HG03520 (cell line): ENCODE measurements around the gene GAREM1.
"Not testable (repeated sequence)": the region's sequence is repeated elsewhere in the genome, so short reads cannot be mapped to it uniquely, and the experiment has no call there.

ENCODE experiments used
- ATAC-seq: cut with Tn5 transposase; IDR thresholded peaks from one replicate; pipeline ENCODE4 v1.9.1; 2021; ENCODE audit warnings: mild to moderate bottlenecking, moderate library complexity; ENCODE audit not compliant: unreplicated experiment

GAREM1 gene

GRCh38 chr18:32372381-32373061 lies 98.2 kb downstream of the GAREM1 start:
- ATAC-seq, result no peak

DNA sequence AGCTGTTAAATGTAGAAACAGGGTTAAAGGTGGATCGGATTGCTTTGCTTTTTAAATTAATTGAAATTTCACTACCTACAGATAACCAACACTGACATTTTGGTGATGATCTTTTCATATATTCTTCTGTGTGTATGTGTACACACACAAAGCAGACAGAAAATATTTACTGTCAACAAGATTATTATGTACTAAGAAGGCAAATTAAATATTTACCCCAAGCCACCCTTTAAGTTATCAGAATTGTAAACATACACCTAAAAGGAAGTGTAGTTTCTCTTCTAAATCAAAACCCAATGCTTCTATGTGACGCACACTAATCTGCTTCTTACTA lies 98.7 kb downstream of the GAREM1 start:
- ATAC-seq, result no peak

- no peak for ATAC-seq
These were observed 99.3 kb downstream of the GAREM1 start for GRCh38 chr18:32371384-32371783.

DNA sequence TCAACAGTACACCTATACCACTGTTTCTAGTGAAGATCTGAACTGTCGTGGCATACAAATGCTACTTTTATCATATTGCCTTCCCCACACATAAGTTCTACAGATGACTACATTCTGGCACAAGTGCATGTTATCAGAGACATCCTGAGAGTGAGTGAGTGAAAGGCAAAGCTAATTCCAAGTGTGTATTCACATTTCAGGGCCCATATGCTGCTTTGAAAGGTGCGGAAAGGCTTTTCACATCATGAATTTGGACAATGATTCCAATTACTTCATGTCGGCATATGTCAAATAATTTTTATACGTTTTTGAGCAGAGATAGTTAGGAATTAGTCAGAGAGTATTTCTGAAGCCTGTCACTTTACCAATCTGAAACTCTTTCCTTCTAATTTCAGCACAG lies 101.7 kb downstream of the GAREM1 start:
- ATAC-seq, result no peak

GRCh38 chr18:32368170-32368569 lies 102.5 kb downstream of the GAREM1 start:
- ATAC-seq, result no peak

DNA sequence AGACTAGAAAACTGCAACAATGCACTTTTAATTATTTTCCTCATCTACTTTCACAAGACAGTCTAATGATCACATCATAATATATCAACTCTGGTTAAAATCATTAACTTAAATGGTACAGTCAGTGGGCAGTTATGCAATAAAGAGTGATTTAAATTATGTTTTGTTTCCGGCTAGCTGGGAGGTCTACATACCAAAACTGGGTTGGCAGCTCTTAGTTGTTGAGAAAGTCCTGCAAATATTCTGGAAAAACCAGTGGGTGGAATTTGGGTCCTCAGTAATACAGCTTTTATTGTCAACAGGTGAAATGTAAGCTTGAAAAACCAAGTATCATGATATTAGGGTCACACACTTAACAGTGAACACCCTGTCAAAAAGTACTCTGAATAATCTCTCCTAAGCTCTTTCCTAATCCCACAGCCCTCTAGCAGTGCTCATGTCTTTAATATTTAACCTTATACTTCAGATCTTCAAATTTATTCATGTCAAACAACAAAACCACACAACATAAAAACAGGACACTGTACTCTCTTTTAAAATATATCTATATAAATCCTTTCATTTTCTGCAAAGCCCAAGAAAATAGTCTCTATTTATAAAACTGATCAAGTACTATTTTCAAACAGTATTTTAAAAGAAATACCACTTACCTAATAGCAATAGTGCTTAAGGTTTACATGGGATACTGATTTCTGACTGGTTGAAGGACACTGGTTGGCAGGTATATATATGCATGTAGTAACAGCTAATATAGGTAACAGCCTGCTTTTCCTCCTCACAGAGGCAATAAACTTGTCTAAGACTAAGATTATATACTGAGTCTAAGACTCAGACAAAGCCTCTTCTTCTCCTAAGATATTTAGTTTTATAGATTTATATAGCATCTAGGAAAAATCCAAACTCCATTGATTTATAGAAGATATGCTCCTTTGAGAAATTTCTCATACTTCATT lies 103.8 kb downstream of the GAREM1 start:
- no peak for ATAC-seq

GRCh38 chr18:32362484-32362883 lies 108.2 kb downstream of the GAREM1 start:
- no peak for ATAC-seq

DNA sequence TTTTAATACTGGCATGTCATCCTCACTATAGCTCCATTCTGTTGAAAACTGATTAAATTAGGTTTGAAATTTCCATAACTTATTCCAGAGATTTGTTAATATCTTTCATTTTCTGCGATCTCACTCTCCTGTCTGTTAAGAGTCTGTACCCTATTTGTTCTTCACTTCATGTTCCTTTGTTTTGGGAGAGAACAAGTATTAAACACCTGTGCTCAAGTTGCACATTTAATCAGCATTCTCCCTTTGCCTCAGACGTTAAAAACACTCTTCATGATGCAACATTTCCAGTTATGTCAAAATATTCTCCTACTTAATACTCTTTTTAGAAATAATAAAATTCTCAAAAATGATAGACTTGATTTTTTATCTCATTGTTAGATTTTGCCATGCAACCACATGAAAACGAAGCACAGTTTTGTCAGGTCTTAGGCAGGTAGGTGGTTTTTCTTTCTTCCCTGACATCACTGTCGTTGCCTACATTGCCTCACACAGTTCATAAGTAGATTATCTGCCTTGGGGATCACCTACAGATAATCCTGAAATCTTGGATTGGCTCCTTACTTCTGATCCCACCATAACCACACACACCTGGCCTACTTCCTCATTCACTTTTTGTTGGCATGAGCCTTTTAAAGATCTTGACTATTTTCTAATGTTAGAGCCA lies 109.9 kb downstream of the GAREM1 start:
- no peak for ATAC-seq

DNA sequence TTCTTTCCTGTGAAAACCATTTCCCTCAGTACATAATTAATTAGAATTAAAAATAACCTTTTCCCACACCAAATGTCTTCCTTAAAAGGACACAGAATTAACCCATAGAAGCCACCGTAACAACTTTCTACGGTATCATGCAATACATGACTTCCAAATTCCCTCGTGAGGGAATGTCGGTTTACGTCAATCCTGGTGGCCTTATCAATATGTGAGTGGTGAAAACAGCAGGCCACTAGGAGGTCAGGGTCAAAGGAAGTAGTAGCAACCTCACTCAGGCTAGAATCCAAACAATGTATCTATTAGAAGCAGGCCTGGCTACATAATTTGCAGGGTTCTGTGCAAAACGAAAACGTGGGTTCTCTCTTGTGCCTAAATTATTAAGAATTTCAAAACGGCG lies 112.2 kb downstream of the GAREM1 start:
- ATAC-seq, result no peak

- no peak for ATAC-seq
These were observed 112.6 kb downstream of the GAREM1 start for GRCh38 chr18:32358075-32358474.

GRCh38 chr18:32355896-32356295 lies 114.8 kb downstream of the GAREM1 start:
- ATAC-seq, result no peak

DNA sequence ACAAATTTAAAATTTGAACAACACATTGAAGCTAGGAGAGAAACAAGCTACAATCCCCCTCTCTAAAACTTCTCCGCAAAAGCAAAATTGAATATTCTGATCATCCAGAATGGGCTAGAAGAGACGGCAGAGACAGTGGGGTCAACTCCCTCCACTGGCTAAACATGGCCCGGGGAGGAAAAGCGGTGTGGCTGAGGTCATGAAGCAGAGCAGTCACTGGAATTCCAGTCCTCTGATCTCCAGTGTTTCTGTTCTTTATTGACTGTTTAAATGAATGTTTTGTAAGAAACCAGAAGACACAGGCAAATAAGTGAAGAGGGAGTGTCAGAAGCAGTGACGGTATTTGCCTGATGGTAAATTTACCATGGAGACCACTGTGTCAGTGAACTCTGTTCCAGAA lies 116.2 kb downstream of the GAREM1 start:
- ATAC-seq, result no peak

DNA sequence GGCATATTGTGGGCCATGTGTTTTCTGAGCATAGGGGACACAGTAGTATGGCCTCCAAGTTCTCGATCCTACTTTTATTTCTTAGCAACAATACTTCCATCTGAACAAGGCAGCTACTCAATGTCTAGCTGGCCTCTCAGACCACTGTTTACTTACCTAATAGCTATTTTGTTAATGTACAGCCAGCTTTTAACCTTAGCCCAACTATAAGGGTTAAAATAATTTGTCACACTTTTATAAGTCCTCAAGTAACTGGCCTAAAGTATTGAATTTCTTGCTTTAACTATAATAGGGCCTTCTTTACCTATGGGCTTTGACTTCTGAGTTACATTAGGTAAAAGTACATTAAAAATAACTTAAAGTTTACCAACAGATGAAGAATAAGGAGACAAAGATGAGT lies 117.4 kb downstream of the GAREM1 start:
- no peak for ATAC-seq

GRCh38 chr18:32351032-32351431 lies 119.7 kb downstream of the GAREM1 start:
- no peak for ATAC-seq

GRCh38 chr18:32349728-32350395 lies 120.8 kb downstream of the GAREM1 start:
- no peak for ATAC-seq

DNA sequence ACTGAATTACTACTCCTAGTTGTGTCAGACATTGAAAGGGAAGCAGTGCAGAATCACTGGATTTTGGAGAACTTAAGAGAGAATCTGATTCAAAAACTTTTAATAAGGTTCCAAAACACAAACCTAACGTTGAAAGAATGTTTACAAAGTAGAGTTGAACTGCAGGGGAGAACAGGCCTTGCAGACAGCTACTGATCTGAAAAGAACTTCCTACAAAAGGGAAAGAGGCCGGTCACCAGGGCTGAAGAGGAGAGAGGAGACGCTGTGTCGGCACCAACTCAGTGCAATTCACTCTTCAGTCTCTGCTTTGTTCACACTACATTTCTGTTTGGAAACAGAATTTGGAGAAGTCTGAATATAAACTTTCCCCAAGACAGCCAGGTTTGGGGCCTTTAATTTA lies 124.0 kb downstream of the GAREM1 start:
- no peak for ATAC-seq

- no peak for ATAC-seq
These were observed 127.0 kb downstream of the GAREM1 start for GRCh38 chr18:32343634-32344033.

- not testable (repeated sequence) for ATAC-seq
These were observed 129.6 kb downstream of the GAREM1 start for GRCh38 chr18:32341112-32341511.

- no peak for ATAC-seq
These were observed 131.6 kb downstream of the GAREM1 start for GRCh38 chr18:32339045-32339444.

DNA sequence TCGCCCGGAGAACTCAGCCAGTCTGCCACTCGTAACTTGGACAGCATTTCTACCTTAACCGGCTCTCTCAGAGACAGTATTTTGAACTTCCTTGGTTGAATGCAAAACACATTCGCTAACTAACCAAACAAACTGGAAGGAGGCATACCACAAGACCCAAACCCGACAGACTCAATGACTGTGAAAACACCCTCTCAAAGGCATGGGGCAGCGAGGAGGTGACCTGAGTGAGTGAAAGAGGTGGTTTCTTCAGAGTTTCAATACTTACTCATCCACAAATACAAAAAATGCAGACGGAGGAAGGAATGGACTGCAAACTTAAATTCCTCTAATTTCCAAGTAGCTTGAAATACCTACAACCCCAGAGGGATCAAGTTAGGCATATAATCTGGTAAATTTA lies 132.9 kb downstream of the GAREM1 start:
- no peak for ATAC-seq

DNA sequence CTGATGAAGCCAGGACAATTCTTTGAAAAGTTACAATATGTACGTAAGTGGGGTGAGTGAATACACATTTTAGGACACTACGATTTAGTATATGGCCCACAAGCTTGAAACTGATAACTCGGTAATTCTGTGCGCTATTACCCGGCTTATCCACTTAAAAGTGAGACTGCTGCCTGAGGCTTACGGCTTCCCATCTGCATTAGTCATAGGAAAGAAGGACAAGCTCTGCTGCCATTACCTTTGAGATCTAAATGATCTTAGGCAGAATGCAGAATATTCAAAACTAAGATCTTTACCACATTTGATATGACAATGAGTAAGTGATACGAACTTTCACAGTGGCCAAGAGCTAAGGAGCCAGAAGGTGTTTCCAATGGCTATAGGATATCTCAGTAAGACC lies 133.3 kb downstream of the GAREM1 start:
- no peak for ATAC-seq
